SW 1271 (cell line): ENCODE measurements around the gene MCUB.
A peak's percentile ranks its signal among the peaks of the same experiment; 100 is the strongest.
"Not testable (repeated sequence)": the region's sequence is repeated elsewhere in the genome, so short reads cannot be mapped to it uniquely, and the experiment has no call there.

ENCODE experiments used
- DNase-seq, 2 experiments: peaks; one replicate each; lab custom pipeline; 2025; lab: John Stamatoyannopoulos, UW

The MCUB gene

GRCh38 chr4:109559983-109560686 lies at the start of gene MCUB:
TSS of gene MCUB (plus strand) at chr4:109560246. CDS start at chr4:109560338, 92 bp downstream.
- peak; percentile 41 to 74 for DNase-seq

- DNase-seq: no peak
These were observed 49.4 kb upstream of the MCUB start for GRCh38 chr4:109510687-109511086.

GRCh38 chr4:109511414-109511813 lies 48.6 kb upstream of the MCUB start:
- no peak for DNase-seq

- DNase-seq: not testable (repeated sequence)
These were observed 46.7 kb upstream of the MCUB start for GRCh38 chr4:109513368-109513767.

GRCh38 chr4:109532182-109532581 lies 27.9 kb upstream of the MCUB start:
- DNase-seq: no peak

- DNase-seq: no peak
These were observed 14.6 kb upstream of the MCUB start for GRCh38 chr4:109545401-109545800.

GRCh38 chr4:109547394-109547793 lies 12.7 kb upstream of the MCUB start:
- DNase-seq: no peak

- peak in 1 of 2 experiments; percentile 46 for DNase-seq
These were observed 11.4 kb upstream of the MCUB start for GRCh38 chr4:109548655-109549054.

GRCh38 chr4:109552237-109552636 lies 7.8 kb upstream of the MCUB start:
- DNase-seq: no peak

- no peak for DNase-seq
These were observed 6.9 kb upstream of the MCUB start for GRCh38 chr4:109553130-109553529.

- DNase-seq: no peak
These were observed 5.1 kb upstream of the MCUB start for GRCh38 chr4:109554971-109555370.

- DNase-seq: no peak
These were observed 2.6 kb upstream of the MCUB start for GRCh38 chr4:109557433-109557832.

- not testable (repeated sequence) for DNase-seq
These were observed 2.0 kb upstream of the MCUB start for GRCh38 chr4:109558095-109558494.

- DNase-seq: peak in 1 of 2 experiments; percentile 66
These were observed 442 bp upstream of the MCUB start for GRCh38 chr4:109559625-109559982.

GRCh38 chr4:109560687-109561461 lies 828 bp downstream of the MCUB start:
- peak in 1 of 2 experiments; percentile 41 for DNase-seq

- DNase-seq: no peak
These were observed 2.6 kb downstream of the MCUB start for GRCh38 chr4:109562457-109563239.

GRCh38 chr4:109571494-109571893 lies 11.4 kb downstream of the MCUB start:
- no peak for DNase-seq

- no peak for DNase-seq
These were observed 12.1 kb downstream of the MCUB start for GRCh38 chr4:109572154-109572553.

- no peak for DNase-seq
These were observed 14.4 kb downstream of the MCUB start for GRCh38 chr4:109574443-109574850.

GRCh38 chr4:109574931-109575804 lies 15.1 kb downstream of the MCUB start:
- DNase-seq: no peak

GRCh38 chr4:109576462-109576861 lies 16.4 kb downstream of the MCUB start:
- no peak for DNase-seq

GRCh38 chr4:109578846-109579245 lies 18.8 kb downstream of the MCUB start:
- no peak for DNase-seq
